ENCODE data around the gene CR1L. TPM values are rescaled to one million over a fixed set of nuclear protein-coding genes. Genes with fewer than 3 reads are reported as not detected.
A peak's percentile ranks its signal among the peaks of the same experiment; 100 is the strongest.
"Not testable (repeated sequence)": the region's sequence is repeated elsewhere in the genome, so short reads cannot be mapped to it uniquely, and the experiment has no call there.

Gene CR1L
- total RNA-seq = not detected

DNA sequence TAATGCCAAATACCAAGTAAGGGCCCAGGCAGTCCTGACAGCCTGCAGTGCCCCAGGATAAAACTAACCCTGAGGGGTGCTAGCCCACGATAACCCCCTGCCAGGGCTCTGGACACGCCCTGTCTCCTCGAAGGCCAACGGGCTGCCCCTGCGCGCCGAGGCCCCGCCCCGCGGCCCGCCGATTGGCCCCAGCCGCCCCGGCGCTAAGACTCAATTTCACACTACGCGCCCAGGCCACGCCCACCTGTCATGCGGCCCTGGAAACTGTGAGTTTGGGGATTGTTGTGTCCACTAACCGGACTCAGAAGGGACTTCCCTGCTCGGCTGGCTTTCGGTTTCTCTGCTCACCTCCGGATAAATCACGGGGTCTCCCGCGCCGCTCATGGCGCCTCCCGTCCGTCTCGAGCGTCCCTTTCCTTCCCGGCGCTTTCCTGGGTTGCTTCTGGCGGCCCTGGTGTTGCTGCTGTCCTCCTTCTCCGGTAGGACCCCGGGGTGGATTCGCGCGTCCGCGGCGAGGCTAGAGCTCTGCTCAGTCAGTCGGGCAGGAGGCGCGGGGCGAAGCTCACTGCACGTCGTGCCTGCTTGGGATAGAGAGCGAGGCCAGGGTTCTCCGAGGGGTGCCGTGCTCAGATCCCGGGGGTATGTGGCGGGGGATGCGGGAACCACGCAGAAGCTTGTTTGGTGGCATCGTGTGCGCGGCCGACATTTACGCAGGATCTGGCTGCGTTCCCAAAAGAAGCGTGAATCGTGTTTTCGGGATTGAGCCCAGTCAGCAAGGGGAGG lies at the start of gene CR1L:
CR1L (plus strand) TSS at position 282 of the 783 bp plus-strand sequence; CDS start at position 383, 101 bp downstream.
- peaks cover 31% of the 10 kb centered on the region for H3K27me3 Mint-ChIP-seq
- H3K36me3 Mint-ChIP-seq = peaks cover 2% of the 10 kb centered on the region
- H3K4me1 Mint-ChIP-seq = peaks cover 9% of the 10 kb centered on the region
- DNase-seq = peak; percentile 86
- no peaks in the 10 kb centered on the region for H3K9me3 Mint-ChIP-seq
- peak within 1 kb of the TSS; percentile 74 for H3K4me3 Mint-ChIP-seq
- no peak within 1 kb of the TSS for H3K27ac Mint-ChIP-seq

DNA sequence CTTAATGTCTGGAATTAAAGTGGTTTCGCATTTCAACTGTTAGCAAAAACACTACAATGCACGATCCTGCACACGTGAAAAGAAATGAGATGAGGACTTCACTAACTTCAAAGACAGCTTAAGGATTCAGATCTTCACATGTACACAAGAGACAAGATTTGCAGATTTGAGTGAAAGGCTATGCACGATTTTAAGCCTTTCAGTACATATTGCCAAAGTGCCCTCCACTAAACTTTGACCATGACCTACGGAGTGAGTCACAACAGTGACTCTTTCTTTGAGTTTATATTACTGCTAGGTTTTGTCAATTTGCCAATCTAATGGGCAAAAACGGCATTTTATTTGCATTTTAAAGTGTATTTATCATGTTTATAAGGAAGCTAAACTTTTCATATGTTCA lies 41.2 kb upstream of the CR1L start:
- no peaks in the 10 kb centered on the region for H3K36me3 Mint-ChIP-seq
- no peaks in the 10 kb centered on the region for H3K9me3 Mint-ChIP-seq
- DNase-seq = no peak
- H3K27me3 Mint-ChIP-seq = no peaks in the 10 kb centered on the region
- no peak overlapping the region for H3K4me3 Mint-ChIP-seq
- H3K27ac Mint-ChIP-seq = no peak overlapping the region
- no peaks in the 10 kb centered on the region for H3K4me1 Mint-ChIP-seq

DNA sequence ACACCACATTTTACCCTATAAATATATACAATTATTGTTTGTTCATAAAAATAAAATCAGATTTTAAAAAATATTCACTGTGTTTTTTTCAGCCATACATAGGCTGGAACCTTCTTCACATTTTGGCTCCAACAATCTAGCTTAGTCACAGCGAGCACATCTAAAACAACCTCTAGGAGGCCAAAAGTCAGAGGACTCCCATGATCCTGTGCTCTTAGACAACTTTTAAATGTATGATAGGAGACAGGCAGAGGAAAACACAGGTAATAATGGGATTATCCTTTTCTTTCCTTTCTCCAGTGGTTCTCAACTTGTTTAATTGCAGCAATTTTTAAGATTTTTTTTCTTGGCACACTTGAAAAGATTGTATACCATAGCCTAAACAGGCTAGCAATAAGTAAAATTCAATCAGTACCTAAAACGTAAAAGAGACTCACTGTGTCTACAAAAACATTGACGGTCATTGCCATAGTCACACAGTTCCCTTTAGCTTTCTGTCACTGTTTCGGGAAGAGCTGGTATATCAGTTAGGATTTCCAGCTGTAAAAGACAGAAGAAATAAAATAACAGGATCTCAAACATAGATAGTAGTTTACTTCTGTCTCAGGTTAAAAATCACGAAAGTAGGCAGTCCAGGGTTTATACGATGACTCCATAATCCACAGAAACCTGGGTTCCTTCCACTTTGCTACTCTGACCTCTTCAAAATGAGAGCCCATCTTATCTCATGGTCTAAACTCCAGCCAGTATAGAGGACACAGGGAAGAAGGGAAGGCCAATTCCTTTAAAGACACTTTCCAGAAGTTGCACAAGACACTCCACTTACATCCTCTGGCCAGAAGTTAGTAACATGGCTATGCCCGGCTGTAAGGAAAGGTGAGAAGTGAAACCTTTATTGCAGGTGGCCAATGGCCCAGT lies 39.2 kb upstream of the CR1L start:
- no peak overlapping the region for H3K4me3 Mint-ChIP-seq
- no peaks in the 10 kb centered on the region for H3K36me3 Mint-ChIP-seq
- H3K4me1 Mint-ChIP-seq = no peaks in the 10 kb centered on the region
- H3K9me3 Mint-ChIP-seq = no peaks in the 10 kb centered on the region
- no peak overlapping the region for H3K27ac Mint-ChIP-seq
- DNase-seq = no peak
- no peaks in the 10 kb centered on the region for H3K27me3 Mint-ChIP-seq

DNA sequence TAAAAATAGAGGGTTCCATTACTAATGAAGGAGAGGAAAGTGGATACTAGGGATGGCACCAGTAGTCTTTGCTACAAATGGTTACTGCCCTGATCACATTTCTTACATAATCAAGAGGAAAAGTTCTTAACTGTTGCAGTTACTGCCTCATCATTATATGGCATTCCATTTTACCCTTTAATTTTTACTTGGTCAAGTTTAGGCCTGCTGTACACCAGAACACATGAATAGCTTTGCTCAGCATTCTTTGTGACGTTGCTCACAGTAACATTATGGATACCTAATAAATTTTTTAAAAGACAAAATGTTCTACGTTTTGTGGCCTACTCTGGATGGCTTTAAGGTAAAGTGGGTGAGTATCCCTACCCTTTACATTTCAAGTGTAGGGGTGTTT lies 38.6 kb upstream of the CR1L start:
- Mint-ChIP-seq H3K27ac (no peak overlapping the region), H3K4me1 (no peaks in the 10 kb centered on the region), H3K4me3 (no peak overlapping the region), H3K9me3 (no peaks in the 10 kb centered on the region), H3K36me3 (no peaks in the 10 kb centered on the region), H3K27me3 (no peaks in the 10 kb centered on the region)
- DNase-seq = no peak

DNA sequence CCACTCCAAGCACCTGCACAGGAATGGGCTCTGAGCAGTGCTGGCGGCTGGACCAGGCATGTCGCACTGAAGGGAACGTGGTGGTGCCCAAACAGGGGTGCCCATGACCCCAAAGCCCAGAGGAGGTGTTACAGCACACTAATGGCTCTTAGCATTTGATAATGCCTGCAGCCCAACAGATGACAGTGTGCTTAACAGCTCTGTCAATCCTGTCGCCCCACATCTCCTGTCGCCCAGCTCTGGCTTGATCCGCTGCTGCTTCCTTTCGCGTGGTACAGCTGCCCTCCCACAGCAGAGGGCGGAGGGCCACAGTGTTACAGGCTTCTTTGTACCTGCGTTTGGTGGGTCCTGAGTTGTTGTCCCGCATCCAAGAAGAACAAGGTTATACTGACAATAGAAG lies 32.2 kb upstream of the CR1L start:
- Mint-ChIP-seq H3K27ac (no peak overlapping the region), H3K4me1 (no peaks in the 10 kb centered on the region)

DNA sequence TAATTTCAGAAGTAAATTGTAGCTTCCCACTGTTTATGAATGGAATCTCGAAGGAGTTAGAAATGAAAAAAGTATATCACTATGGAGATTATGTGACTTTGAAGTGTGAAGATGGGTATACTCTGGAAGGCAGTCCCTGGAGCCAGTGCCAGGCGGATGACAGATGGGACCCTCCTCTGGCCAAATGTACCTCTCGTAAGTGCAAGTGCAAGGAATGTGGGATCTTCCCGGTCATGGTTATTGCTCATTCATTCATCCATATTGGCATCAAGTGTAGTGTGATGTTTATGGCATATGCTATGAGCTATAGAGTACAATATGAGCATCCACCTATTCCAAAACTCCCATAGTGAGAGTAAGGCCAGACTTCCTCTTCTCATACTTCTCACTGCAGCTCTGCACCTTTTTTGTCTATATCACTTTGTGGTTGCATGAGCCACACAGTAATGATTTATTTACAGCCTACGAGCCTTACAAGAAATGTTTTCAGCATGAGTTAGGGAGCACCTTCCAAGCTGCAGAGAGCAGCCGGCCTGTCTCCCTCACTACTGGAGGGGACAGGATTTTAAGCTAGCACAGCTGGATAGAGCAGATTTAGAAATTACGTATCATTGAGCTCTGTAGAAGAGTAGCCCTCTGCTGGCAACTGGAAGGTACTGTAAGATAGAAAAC lies 24.9 kb upstream of the CR1L start:
- Mint-ChIP-seq H3K9me3 (no peaks in the 10 kb centered on the region), H3K4me3 (no peak overlapping the region), H3K36me3 (no peaks in the 10 kb centered on the region), H3K4me1 (no peaks in the 10 kb centered on the region), H3K27ac (no peak overlapping the region), H3K27me3 (no peaks in the 10 kb centered on the region)
- DNase-seq = no peak

More for the DNA sequence above, 32.2 kb upstream of the CR1L start:
- no peaks in the 10 kb centered on the region for H3K36me3 Mint-ChIP-seq
- no peaks in the 10 kb centered on the region for H3K27me3 Mint-ChIP-seq
- DNase-seq = no peak
- no peak overlapping the region for H3K4me3 Mint-ChIP-seq
- no peaks in the 10 kb centered on the region for H3K9me3 Mint-ChIP-seq

DNA sequence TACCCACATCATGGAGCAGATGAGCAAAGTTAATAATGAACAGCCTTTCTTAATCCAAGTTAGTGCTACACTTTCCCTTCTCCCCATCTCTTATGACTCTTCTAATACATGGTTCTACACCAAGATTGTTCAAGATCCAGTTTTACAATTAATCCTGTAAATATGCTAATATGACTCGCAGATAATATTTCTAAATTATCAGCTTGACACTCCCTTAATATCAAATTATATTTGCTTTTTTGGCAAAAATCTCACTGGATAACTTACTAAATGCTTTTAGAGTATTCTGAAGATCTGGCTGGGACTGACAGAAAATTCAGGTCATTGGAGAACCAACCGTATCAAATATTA lies 24.4 kb upstream of the CR1L start:
- peaks cover 1% of the 10 kb centered on the region for H3K36me3 Mint-ChIP-seq

DNA sequence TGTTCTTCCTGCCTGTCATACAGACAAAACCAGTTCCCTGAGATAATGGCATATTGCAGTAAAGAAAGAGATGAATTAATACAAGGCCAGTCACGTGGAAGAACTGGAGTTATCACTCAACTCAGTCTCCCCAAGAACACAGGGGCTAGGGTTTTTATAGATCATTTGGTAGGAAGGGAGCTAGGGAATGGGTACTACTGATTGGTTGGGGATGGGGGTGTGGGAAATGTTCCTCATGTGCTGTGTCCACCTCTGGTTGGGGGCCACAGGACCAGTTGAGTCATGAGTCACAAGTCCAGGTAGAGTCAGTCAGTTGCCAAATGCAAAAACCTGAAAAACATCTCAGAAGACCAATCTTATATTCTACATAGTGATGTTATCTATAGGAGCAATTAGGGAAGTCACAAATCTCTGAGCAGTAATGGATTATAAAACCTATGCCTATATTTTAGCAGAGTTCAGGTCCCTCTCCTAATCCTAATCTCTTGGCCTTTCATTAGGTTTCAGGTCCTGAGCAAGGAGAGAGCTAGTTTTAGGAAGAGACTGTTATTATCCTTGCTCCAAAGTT lies 19.3 kb upstream of the CR1L start:
- not testable (repeated sequence) for H3K4me3 Mint-ChIP-seq, H3K36me3 Mint-ChIP-seq, H3K9me3 Mint-ChIP-seq, H3K27ac Mint-ChIP-seq, DNase-seq, H3K27me3 Mint-ChIP-seq, H3K4me1 Mint-ChIP-seq

More for the DNA sequence above, 24.4 kb upstream of the CR1L start:
- Mint-ChIP-seq H3K27ac (no peak overlapping the region), H3K9me3 (peaks cover 1% of the 10 kb centered on the region), H3K27me3 (no peaks in the 10 kb centered on the region), H3K4me1 (no peaks in the 10 kb centered on the region), H3K4me3 (no peak overlapping the region)
- DNase-seq = no peak

DNA sequence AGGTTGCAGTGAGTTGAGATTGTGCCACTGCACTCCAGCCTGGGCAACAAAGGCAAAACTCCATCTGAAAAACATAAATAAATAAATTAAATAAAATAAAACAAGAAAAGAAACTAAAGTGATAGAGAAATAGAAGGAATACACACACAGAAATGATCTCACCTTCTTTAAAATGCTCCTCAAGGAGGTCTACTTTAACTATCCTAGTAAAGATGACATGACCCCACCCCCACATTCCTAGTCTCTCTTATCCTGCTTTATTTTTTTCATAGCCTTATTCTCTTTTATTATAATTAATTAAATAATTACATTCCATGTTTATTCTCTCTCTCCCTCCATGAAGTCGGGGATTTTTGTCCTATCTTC lies 18.0 kb upstream of the CR1L start:
- no peak for DNase-seq
- no peak overlapping the region for H3K4me3 Mint-ChIP-seq
- peaks cover 1% of the 10 kb centered on the region for H3K9me3 Mint-ChIP-seq
- H3K36me3 Mint-ChIP-seq = peaks cover 1% of the 10 kb centered on the region
- H3K27me3 Mint-ChIP-seq = no peaks in the 10 kb centered on the region
- H3K4me1 Mint-ChIP-seq = no peaks in the 10 kb centered on the region
- no peak overlapping the region for H3K27ac Mint-ChIP-seq

DNA sequence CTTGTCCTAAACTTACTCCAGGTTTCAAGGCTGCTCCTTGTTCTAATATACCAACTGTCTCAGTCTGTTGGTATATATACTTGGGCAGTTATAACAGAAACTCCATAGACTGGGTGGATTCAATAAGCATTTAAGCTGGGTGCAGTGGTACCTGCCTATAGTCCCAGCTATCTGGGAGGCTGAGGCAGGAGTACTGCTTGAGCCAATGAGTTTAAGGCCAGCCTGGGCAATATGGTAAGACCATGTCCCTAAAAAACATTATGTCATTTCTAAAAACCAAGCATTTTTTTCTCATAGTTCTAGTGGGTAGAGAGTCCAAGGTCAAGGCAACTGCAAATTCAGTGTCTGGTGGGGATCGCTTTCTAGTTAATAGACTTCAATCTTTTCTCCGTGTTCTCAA lies 17.4 kb upstream of the CR1L start:
- H3K27me3 Mint-ChIP-seq = no peaks in the 10 kb centered on the region
- H3K36me3 Mint-ChIP-seq = peaks cover 1% of the 10 kb centered on the region
- H3K4me1 Mint-ChIP-seq = no peaks in the 10 kb centered on the region

DNA sequence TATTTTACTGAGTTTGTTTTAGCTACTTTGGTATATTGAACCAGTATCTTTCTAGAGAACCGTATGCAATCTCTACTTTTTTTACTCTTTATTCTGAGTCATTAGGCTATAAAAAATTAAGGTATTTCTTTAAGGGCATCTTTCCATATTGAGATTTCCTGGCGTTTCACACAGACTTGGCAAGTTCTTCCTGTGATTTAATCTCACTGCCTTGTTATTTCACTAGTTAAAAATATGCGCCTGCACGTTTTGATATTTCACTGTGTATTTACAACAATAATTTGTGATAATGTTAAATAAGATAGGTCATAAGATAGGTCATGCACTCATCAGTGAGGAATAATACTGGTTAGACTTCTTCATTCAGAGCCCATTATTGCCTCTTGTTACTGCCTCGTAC lies 16.2 kb upstream of the CR1L start:
- peaks cover 1% of the 10 kb centered on the region for H3K36me3 Mint-ChIP-seq
- H3K27ac Mint-ChIP-seq = no peak overlapping the region
- H3K27me3 Mint-ChIP-seq = no peaks in the 10 kb centered on the region
- H3K4me3 Mint-ChIP-seq = no peak overlapping the region
- H3K9me3 Mint-ChIP-seq = peaks cover 1% of the 10 kb centered on the region
- H3K4me1 Mint-ChIP-seq = no peaks in the 10 kb centered on the region
- DNase-seq = no peak

More for the DNA sequence above, 17.4 kb upstream of the CR1L start:
- Mint-ChIP-seq H3K9me3 (peaks cover 1% of the 10 kb centered on the region), H3K27ac (no peak overlapping the region), H3K4me3 (no peak overlapping the region)
- no peak for DNase-seq

DNA sequence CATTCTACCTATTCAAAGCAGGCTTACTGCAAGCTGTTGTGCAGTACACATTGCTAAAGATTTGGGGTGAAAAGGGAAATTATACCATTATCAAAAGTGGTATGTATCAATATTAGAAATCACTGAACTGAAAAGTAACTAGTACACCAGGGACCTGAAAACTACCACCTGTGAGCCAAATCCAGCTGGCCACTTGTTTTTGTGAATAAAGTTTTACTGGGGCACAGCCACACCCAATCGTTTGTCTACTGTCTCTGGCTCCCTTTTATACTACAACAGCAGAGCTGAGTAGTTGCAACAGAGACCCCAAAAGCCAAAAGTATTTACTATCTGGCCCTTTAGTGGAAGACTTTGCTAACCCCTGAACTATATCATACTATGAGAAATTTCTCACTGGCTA lies 13.8 kb upstream of the CR1L start:
- no peak for DNase-seq
- H3K27ac Mint-ChIP-seq = no peak overlapping the region
- no peak overlapping the region for H3K4me3 Mint-ChIP-seq
- no peaks in the 10 kb centered on the region for H3K4me1 Mint-ChIP-seq
- no peaks in the 10 kb centered on the region for H3K27me3 Mint-ChIP-seq
- no peaks in the 10 kb centered on the region for H3K9me3 Mint-ChIP-seq
- no peaks in the 10 kb centered on the region for H3K36me3 Mint-ChIP-seq

DNA sequence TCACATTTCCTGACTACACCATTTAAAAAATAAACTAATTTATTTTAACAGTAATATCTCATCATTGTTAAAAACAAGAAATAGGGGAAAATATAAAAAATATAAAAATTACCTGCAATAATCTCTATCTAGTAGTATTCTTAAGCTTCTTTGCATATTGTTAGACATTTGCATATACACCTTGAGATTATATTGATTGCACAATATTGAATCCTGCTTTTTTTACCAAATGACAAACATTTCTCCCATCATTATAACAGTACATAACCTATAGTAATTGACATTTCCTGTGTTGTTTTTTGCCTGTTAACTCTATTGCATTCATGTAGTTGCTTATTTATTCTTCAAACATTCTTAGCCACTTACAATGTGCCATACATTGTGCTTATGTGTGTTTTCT lies 11.7 kb upstream of the CR1L start:
- no peak for DNase-seq
- no peaks in the 10 kb centered on the region for H3K9me3 Mint-ChIP-seq
- no peaks in the 10 kb centered on the region for H3K4me1 Mint-ChIP-seq
- H3K27me3 Mint-ChIP-seq = no peaks in the 10 kb centered on the region
- no peak overlapping the region for H3K4me3 Mint-ChIP-seq
- no peak overlapping the region for H3K27ac Mint-ChIP-seq
- no peaks in the 10 kb centered on the region for H3K36me3 Mint-ChIP-seq

DNA sequence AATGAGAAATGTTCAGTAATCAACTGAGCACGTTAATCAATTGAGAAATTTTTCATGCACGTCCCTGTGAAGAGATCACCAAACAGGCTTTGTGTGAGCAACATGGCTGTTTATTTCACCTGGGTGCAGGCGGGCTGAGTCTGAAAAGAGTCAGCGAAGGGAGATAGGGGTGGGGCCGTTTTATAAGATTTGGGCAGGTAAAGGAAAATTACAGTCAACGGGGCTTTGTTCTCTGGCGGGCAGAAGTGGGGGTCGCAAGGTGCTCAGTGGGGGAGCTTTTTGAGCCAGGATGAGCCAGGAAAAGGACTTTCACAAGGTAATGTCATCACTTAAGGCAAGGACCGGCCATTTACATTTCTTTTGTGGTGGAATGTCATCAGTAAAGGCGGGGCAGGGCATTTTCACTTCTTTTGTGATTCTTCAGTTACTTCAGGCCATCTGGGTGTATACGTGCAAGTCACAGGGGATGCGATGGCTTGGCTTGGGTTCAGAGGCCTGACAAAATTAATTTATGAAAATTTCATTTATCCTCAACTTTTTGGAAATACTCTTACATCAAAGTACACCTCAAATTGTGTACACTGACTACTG lies 11.1 kb upstream of the CR1L start:
- not testable (repeated sequence) for H3K27ac Mint-ChIP-seq, H3K9me3 Mint-ChIP-seq, H3K36me3 Mint-ChIP-seq, H3K27me3 Mint-ChIP-seq, H3K4me3 Mint-ChIP-seq, DNase-seq, H3K4me1 Mint-ChIP-seq

DNA sequence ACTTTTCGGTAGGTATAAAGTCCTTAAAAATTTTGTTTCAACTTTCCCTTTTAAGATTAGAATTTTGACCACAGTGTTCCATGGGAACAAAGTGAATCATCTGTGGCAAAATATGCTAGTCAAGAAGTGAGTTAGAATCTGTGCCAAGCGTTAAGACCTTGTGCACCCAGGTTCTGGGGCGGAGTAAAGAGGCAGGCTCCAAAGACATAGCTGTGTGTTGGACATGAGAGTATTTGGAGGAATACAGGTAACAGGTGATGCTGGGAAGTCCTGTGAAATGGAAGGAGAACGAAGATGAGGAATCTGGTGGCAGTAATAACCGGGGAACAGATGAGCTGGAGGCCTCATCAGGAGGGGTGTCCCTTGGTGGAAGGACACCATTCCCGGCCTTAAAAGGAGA lies 10.6 kb upstream of the CR1L start:
- not testable (repeated sequence) for H3K4me1 Mint-ChIP-seq, H3K9me3 Mint-ChIP-seq, H3K36me3 Mint-ChIP-seq, DNase-seq, H3K4me3 Mint-ChIP-seq, H3K27ac Mint-ChIP-seq, H3K27me3 Mint-ChIP-seq

All from activated naive CD8-positive, alpha-beta T cell treated with anti-CD3 and anti-CD28 coated beads for 36 hours (primary cell).